GM19397 (cell line): ENCODE results near the gene PFKFB2.
A peak's percentile ranks its signal among the peaks of the same experiment; 100 is the strongest.

Experiments used
- ATAC-seq: cut with Tn5 transposase; IDR thresholded peaks from one replicate; pipeline ENCODE4 v1.9.1; 2021; ENCODE audit warnings: mild to moderate bottlenecking, moderate library complexity; ENCODE audit not compliant: unreplicated experiment

Gene PFKFB2

GRCh38 chr1:207052911-207053769, at the start of gene PFKFB2:
TSS of gene PFKFB2 (plus strand) at chr1:207053275. CDS start at chr1:207054718, 1,443 bp downstream.
- ATAC-seq, result peak; percentile 80

DNA sequence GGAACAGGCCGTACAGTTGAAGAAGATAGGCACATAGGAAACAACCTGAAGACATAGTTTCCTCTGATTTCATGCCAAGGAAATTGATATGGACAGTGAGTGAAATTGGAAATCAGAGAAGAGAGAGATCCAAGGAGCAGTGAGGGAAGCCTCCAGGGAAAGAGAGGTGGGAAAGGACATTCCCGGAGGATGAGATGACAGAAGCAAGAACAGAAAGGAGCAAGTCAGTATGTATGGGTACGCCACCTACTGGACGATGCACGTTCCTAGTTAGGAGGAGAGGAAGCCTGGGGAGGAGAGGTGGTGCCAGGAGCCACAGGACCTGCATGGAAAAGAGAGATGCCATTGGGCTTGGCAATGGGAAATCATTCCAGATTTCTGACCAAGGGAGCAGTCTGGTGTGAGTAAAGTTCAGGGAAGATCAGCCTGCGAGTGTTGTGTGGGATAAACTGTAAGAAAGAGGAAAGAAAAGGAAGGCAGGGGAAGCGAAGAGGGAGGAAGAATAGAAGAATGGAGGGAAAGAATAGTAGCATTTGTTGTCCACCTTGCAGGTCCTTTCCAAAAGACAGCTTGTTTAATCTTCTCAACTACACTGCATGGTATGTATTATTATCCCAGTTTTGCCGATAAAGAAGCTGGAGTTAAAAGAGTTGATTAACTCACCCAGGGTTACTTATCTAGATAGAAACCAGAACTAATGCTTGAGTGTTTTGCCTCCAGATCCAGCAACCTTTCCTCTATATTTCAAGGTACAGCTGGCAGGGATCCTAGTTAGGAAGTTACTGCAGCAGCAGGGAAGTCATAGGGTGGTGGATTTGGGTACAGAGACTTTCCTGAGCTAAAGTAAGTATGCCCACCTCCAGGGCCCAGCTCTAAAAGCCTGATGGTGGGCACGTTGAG, 47.9 kb upstream of the PFKFB2 start:
- no peak for ATAC-seq

- no peak for ATAC-seq
Observed at GRCh38 chr1:207006083-207006482, 47.0 kb upstream of the PFKFB2 start.

DNA sequence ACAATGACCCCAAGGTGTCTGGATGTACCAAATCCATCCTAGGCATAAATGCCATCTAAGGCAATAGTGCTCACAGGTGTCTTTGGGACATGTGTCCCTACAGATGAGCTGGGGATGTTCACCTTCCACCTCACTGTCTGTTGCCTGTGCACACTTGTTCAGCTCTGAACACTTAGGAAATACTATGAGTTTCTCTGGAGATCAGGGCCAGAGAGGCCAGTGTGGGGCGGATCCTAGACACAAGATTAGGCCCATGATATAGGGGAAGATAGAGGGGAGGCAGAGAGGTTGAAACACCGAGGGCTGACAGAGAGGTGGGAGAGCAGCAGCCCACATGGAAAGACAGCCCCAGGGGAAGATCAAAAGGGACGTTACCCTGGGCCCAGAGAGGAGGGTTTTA, 46.2 kb upstream of the PFKFB2 start:
- no peak for ATAC-seq

- ATAC-seq, result no peak
Observed at GRCh38 chr1:207007352-207008033, 45.6 kb upstream of the PFKFB2 start.

- no peak for ATAC-seq
Observed at GRCh38 chr1:207009182-207009850, 43.8 kb upstream of the PFKFB2 start.

GRCh38 chr1:207009945-207010344, 43.1 kb upstream of the PFKFB2 start:
- ATAC-seq, result no peak

GRCh38 chr1:207010726-207011125, 42.3 kb upstream of the PFKFB2 start:
- no peak for ATAC-seq

- ATAC-seq, result no peak
Observed at GRCh38 chr1:207013321-207014085, 39.6 kb upstream of the PFKFB2 start.

DNA sequence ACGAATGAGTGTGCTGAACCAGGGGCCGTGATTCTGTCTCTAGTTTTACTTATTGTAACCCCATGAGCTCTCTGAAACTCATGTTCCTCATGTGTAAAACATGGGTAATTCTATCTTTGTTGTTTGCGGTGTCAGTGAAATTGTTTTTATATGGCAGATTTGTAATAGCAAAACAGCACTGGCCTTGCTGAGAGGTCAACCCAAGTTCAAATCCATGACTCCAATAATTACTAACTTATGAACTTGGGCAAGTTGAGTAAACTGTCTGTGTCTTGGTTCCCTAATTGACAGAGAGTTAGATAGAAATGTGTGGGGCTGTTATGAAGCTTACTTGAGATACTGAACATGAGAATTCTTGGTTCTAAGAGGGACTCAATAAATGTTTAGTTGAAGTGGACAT, 38.3 kb upstream of the PFKFB2 start:
- ATAC-seq, result no peak

DNA sequence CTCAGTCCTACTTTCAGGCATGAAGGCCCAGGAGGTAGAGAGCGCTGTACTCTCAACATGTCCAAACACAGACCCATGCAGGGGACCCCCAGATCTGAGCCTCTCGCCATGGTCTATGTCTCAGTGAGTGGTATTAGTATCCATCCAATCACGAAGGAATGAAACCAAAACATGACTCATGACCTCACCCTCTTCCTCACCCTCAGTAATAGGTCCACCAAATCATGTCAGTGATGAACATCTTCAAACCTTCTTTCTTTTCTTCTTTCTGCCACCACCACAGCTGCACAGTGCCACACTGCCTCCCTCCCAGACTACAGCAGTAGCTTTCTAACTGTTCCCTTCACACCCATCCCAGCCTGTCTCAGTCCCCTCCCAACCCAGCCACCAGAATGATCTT, 37.3 kb upstream of the PFKFB2 start:
- ATAC-seq, result no peak

GRCh38 chr1:207017615-207018559, 35.2 kb upstream of the PFKFB2 start:
- no peak for ATAC-seq

- ATAC-seq, result no peak
Observed at GRCh38 chr1:207018707-207019106, 34.4 kb upstream of the PFKFB2 start.

DNA sequence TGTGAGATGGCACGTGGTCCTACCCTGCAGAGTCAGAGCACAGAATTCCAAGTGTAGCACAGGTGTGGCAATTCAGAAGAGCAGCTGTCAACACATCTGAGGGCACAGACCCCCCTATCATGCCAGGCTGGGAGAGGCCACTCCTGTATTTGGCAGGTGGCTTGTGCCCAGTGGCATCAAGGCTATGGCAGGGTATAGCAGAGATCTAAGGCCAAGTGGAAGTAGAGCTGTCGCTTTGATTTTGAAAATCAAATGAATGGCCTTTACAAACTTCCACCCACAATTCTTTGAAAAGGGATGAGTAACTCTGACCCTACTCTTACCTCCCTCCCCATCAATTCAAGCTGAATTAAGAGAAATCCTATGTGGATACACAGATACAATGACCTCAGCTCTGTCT, 33.9 kb upstream of the PFKFB2 start:
- ATAC-seq, result no peak

DNA sequence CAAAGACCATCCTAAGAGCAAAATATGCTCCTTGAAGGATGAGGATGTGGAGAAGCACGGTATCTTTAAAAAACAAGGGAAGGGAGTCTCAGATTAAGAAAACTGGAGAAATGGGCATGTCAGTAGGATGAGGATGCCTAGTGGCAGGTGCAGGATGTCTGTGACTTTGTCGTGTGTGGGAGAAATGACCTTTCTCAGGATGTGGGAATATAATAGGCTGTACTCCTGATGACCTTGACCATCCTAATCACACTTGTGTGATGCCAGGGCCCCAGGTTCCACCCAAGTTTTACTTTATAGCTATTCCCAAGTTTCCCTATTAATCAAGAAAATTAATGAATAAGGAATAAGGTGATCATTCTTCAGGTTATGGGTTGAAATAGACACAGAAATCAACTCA, 33.4 kb upstream of the PFKFB2 start:
- no peak for ATAC-seq

- no peak for ATAC-seq
Observed at GRCh38 chr1:207020065-207020708, 32.9 kb upstream of the PFKFB2 start.

- ATAC-seq, result no peak
Observed at GRCh38 chr1:207020709-207021107, 32.4 kb upstream of the PFKFB2 start.

- ATAC-seq, result no peak
Observed at GRCh38 chr1:207021139-207021861, 31.8 kb upstream of the PFKFB2 start.
